Measurements from ENCODE around the gene ZCCHC4.

Gene ZCCHC4

DNA sequence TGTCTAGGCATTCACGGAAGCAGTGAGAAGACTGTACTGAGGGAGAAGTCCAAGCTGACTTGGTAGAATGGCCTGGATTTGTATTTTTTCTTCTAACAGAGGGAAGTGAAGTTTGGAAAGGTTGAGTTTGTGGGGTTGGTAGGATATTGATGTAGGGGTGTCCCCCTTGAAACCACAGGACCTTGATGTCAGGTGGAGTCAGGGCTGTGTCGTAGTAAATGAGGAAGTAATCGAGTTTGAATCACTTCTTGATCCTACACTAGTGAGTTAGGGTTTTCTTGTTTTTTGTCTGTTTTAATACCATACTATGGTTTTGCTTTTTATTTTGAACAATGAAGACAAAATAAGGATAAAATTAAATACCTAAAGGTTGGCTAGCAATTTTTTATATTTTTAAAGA lies 34.3 kb downstream of the ZCCHC4 start (continued):
- TF ChIP-seq KLF17 (tag by site-specific recombination; IDR thresholded peaks at IDR 0.05) (no peak), ZNF248 (tag by site-specific recombination; IDR thresholded peaks at IDR 0.05) (no peak), MEIS1 (CRISPR knock-in tag; IDR thresholded peaks at IDR 0.05; ENCODE audit: borderline replicate concordance) (no peak), ZNF155 (tag by site-specific recombination; IDR thresholded peaks at IDR 0.05) (no peak), ZNF157 (tag by site-specific recombination; IDR thresholded peaks at IDR 0.05) (no peak), ZXDB (tag by site-specific recombination; IDR thresholded peaks at IDR 0.05) (no peak), HIC1 (tag by site-specific recombination; IDR thresholded peaks at IDR 0.05) (no peak)
- TF ChIP-seq, protein P1, sequence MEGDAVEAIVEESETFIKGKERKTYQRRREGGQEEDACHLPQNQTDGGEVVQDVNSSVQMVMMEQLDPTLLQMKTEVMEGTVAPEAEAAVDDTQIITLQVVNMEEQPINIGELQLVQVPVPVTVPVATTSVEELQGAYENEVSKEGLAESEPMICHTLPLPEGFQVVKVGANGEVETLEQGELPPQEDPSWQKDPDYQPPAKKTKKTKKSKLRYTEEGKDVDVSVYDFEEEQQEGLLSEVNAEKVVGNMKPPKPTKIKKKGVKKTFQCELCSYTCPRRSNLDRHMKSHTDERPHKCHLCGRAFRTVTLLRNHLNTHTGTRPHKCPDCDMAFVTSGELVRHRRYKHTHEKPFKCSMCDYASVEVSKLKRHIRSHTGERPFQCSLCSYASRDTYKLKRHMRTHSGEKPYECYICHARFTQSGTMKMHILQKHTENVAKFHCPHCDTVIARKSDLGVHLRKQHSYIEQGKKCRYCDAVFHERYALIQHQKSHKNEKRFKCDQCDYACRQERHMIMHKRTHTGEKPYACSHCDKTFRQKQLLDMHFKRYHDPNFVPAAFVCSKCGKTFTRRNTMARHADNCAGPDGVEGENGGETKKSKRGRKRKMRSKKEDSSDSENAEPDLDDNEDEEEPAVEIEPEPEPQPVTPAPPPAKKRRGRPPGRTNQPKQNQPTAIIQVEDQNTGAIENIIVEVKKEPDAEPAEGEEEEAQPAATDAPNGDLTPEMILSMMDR (tag by site-specific recombination; IDR thresholded peaks at IDR 0.05) = no peak

DNA sequence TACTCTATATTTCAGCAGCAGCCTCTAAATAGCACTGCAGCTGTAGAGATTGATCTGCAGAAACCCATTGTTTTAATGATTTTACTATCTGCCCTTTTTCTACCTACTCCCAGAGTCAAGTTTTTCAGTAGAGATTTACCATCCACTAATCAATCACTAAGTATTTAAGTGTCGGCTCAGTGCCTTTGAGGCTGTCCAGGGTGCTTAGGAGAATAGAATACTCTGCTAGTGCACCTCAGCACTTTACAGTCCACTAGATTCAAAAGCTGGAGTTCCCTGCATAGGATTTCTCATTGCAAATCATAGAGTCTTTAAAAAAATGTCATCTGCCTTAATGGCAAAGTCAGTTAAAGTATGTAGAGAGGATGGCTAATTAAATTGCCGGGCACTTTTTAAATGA lies 34.9 kb downstream of the ZCCHC4 start:
- Histone ChIP-seq H3K36me3 (ENCODE audit: control insufficient read depth in 2 of 2, insufficient read depth in 1 of 2, low read length in 2 of 2) (peaks cover 0 to 7% of the 10 kb centered on the region in 2 experiments; a peak in 1 of 3 replicates), H3K27ac (ENCODE audit: extremely low read depth, low read depth, low read length) (no peak overlapping the region), H3K4me1 (ENCODE audit: control insufficient read depth, insufficient read depth, low read length) (no peaks in the 10 kb centered on the region), H3K9me3 (ENCODE audit: control insufficient read depth, insufficient read depth, low read depth, low read length) (no peaks in the 10 kb centered on the region), H3K4me3 (ENCODE audit: low read depth, low read length) (no peak overlapping the region)
- POLR2A ChIA-PET = no interaction called here
- no peak for TF ChIP-seq ZNF239 (tag by site-specific recombination; IDR thresholded peaks at IDR 0.05)
- no peak for TF ChIP-seq KLF9 (tag by site-specific recombination; IDR thresholded peaks at IDR 0.05; ENCODE audit: low read depth)
- TF ChIP-seq, protein P2, sequence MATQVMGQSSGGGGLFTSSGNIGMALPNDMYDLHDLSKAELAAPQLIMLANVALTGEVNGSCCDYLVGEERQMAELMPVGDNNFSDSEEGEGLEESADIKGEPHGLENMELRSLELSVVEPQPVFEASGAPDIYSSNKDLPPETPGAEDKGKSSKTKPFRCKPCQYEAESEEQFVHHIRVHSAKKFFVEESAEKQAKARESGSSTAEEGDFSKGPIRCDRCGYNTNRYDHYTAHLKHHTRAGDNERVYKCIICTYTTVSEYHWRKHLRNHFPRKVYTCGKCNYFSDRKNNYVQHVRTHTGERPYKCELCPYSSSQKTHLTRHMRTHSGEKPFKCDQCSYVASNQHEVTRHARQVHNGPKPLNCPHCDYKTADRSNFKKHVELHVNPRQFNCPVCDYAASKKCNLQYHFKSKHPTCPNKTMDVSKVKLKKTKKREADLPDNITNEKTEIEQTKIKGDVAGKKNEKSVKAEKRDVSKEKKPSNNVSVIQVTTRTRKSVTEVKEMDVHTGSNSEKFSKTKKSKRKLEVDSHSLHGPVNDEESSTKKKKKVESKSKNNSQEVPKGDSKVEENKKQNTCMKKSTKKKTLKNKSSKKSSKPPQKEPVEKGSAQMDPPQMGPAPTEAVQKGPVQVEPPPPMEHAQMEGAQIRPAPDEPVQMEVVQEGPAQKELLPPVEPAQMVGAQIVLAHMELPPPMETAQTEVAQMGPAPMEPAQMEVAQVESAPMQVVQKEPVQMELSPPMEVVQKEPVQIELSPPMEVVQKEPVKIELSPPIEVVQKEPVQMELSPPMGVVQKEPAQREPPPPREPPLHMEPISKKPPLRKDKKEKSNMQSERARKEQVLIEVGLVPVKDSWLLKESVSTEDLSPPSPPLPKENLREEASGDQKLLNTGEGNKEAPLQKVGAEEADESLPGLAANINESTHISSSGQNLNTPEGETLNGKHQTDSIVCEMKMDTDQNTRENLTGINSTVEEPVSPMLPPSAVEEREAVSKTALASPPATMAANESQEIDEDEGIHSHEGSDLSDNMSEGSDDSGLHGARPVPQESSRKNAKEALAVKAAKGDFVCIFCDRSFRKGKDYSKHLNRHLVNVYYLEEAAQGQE (tag by site-specific recombination; IDR thresholded peaks at IDR 0.05) = peak; percentile 47; the same call in 1 of the 2 replicates
- CTCF ChIA-PET = interaction anchor here (0.6 kb wide), 1 partner anchor 14 kb away, joined by 3 read pairs; no protein-coding TSS in a partner anchor

GRCh38 chr4:25347971-25348370 lies 35.4 kb downstream of the ZCCHC4 start:
- Histone ChIP-seq H3K9me3 (ENCODE audit: control insufficient read depth, insufficient read depth, low read depth, low read length) (no peaks in the 10 kb centered on the region), H3K27ac (ENCODE audit: extremely low read depth, low read depth, low read length) (no peak overlapping the region), H3K4me3 (ENCODE audit: low read depth, low read length) (no peak overlapping the region), H3K36me3 (ENCODE audit: control insufficient read depth in 2 of 2, insufficient read depth in 1 of 2, low read length in 2 of 2) (peaks cover 0 to 7% of the 10 kb centered on the region in 2 experiments; a peak in 1 of 3 replicates), H3K4me1 (ENCODE audit: control insufficient read depth, insufficient read depth, low read length) (no peaks in the 10 kb centered on the region)
- POLR2A ChIA-PET = no interaction called here
- CTCF ChIA-PET = interaction anchor here (0.8 kb wide), 1 partner anchor 35 kb away, joined by 4 read pairs; the partner anchor contains the start of gene ZCCHC4
- no peak for TF ChIP-seq ZXDB (tag by site-specific recombination; IDR thresholded peaks at IDR 0.05)
- no peak for TF ChIP-seq ZSCAN30 (tag by site-specific recombination; IDR thresholded peaks at IDR 0.05)
- TF ChIP-seq, protein P3, sequence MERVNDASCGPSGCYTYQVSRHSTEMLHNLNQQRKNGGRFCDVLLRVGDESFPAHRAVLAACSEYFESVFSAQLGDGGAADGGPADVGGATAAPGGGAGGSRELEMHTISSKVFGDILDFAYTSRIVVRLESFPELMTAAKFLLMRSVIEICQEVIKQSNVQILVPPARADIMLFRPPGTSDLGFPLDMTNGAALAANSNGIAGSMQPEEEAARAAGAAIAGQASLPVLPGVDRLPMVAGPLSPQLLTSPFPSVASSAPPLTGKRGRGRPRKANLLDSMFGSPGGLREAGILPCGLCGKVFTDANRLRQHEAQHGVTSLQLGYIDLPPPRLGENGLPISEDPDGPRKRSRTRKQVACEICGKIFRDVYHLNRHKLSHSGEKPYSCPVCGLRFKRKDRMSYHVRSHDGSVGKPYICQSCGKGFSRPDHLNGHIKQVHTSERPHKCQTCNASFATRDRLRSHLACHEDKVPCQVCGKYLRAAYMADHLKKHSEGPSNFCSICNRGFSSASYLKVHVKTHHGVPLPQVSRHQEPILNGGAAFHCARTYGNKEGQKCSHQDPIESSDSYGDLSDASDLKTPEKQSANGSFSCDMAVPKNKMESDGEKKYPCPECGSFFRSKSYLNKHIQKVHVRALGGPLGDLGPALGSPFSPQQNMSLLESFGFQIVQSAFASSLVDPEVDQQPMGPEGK (tag by site-specific recombination; IDR thresholded peaks at IDR 0.05) = no peak
- no peak for TF ChIP-seq IKZF3 (tag by site-specific recombination; IDR thresholded peaks at IDR 0.05)
- TF ChIP-seq ZNF175 (tag by site-specific recombination; IDR thresholded peaks at IDR 0.05) = no peak
- TF ChIP-seq, protein P4, sequence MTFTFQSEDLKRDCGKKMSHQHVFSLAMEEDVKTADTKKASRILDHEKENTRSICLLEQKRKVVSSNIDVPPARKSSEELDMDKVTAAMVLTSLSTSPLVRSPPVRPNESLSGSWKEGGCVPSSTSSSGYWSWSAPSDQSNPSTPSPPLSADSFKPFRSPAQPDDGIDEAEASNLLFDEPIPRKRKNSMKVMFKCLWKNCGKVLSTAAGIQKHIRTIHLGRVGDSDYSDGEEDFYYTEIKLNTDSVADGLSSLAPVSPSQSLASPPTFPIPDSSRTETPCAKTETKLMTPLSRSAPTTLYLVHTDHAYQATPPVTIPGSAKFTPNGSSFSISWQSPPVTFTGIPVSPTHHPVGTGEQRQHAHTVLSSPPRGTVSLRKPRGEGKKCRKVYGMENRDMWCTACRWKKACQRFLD (tag by site-specific recombination; IDR thresholded peaks at IDR 0.05) = no peak
- TF ChIP-seq ZSCAN16 (tag by site-specific recombination; IDR thresholded peaks at IDR 0.05) = no peak
- no peak for TF ChIP-seq GLI2 (tag by site-specific recombination; IDR thresholded peaks at IDR 0.05; ENCODE audit: borderline replicate concordance, low read depth)
- no peak for TF ChIP-seq ZNF776 (tag by site-specific recombination; IDR thresholded peaks at IDR 0.05; ENCODE audit: borderline replicate concordance)
